DND-41 (cell line): ENCODE results near the gene PRRX2.

ENCODE experiments used
- ATAC-seq: fragments of 200-7000 bp; cut with Tn5 transposase; 3 replicates; pipeline ENCODE4 v1.9.1; 2021; ENCODE audit warnings: low read depth; ENCODE audit not compliant: insufficient read depth
- DNase-seq: peaks from one replicate; pipeline ENCODE4 v3.0.0-alpha.2; 2020
- H2AFZ ChIP-seq: 2 replicates; pipeline ENCODE4 v1.6.0; 2012; ENCODE audit warnings: low read depth, low read length
- H3K27ac ChIP-seq: 2 replicates; pipeline ENCODE4 v1.5.1; 2012; ENCODE audit warnings: low read length, inconsistent platforms
- H3K27me3 ChIP-seq: fragments of 200-600 bp; sonication (generic); 2 replicates; pipeline ENCODE4 v1.6.0; 2012; ENCODE audit warnings: low read length, mild to moderate bottlenecking, inconsistent platforms; ENCODE audit not compliant: insufficient read depth, poor library complexity
- H3K36me3 ChIP-seq: 2 replicates; pipeline ENCODE4 v1.5.1; 2012; ENCODE audit warnings: low read length, inconsistent platforms; ENCODE audit not compliant: insufficient read depth
- H3K4me1 ChIP-seq: 2 replicates; pipeline ENCODE4 v1.5.1; 2012; ENCODE audit warnings: mild to moderate bottlenecking, low read length; ENCODE audit not compliant: insufficient read depth
- H3K4me2 ChIP-seq: 2 replicates; pipeline ENCODE4 v1.6.0; 2012; ENCODE audit warnings: mild to moderate bottlenecking, moderate library complexity, low read length, inconsistent platforms; ENCODE audit not compliant: insufficient read depth
- H3K4me3 ChIP-seq, 2 experiments: fragments of 200-600 bp in 1 of 2; shearing (Covaris generic) in 1 of 2; 2 replicates each; pipeline ENCODE4 v1.5.1; 2012 to 2016; ENCODE audit warnings: inconsistent platforms in 2 of 2, low read length in 2 of 2, mild to moderate bottlenecking in 2 of 2, low read depth in 1 of 2, moderate library complexity in 1 of 2
- H3K79me2 ChIP-seq: 2 replicates; pipeline ENCODE4 v1.6.0; 2012; ENCODE audit warnings: low read length, inconsistent platforms; ENCODE audit not compliant: insufficient read depth
- H3K9ac ChIP-seq: 2 replicates; pipeline ENCODE4 v1.6.0; 2012; ENCODE audit warnings: low read depth, mild to moderate bottlenecking, inconsistent platforms, low read length, moderate library complexity
- H3K9me3 ChIP-seq: 2 replicates; pipeline ENCODE4 v1.5.1; 2012; ENCODE audit warnings: low read length, moderate library complexity, mild to moderate bottlenecking, inconsistent platforms; ENCODE audit not compliant: insufficient read depth, severe bottlenecking
- H4K20me1 ChIP-seq: 2 replicates; pipeline ENCODE4 v1.6.0; 2012; ENCODE audit warnings: low read length; ENCODE audit not compliant: insufficient read depth
- CTCF ChIP-seq: IDR thresholded peaks from 2 replicates; pipeline ENCODE4 v1.5.1; 2012; ENCODE audit warnings: borderline replicate concordance, low read length, moderate library complexity, mild to moderate bottlenecking; ENCODE audit not compliant: poor library complexity, severe bottlenecking; ENCODE audit errors: extremely low read depth
- EZH2 ChIP-seq: IDR thresholded peaks from 3 replicates; pipeline ENCODE4 v1.6.1; 2012; ENCODE audit warnings: borderline replicate concordance, low read depth, mild to moderate bottlenecking, moderate library complexity, low read length, inconsistent platforms; ENCODE audit not compliant: severe bottlenecking

PRRX2 gene

DNA sequence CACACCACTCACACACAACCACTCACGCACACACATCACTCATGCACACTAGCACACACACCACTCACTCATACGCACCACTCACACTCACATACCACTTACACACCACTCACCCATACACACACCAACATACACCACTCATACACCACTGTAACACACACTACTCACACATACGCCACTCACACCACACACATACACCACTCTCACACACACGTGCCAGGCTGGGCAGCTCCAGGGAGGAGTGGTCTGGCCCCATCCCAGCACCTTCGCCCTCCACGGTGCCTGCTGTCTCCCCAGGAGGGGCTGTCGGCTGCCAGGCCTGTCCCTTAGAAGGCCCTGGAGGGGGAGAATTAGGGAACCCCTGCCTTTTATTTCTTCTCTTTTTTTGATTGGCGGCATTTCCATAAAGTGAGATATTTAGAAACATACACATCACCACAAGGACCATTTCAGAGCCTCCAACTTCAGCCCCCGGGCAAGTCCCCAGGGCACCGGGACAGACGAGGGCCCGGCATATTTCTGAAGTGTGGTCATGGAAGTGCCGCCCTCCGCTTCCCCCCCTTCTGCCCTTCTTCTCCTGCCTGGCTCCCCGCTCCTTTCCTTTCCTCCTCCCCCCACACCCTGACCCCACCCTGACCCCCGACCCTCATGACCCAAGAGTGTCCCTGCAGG is 17.2 kb upstream of the PRRX2 start:
- Histone ChIP-seq H2AFZ (no peak overlapping the region), H3K27me3 (no peaks in the 10 kb centered on the region), H4K20me1 (no peaks in the 10 kb centered on the region), H3K4me2 (no peak overlapping the region), H3K4me1 (no peaks in the 10 kb centered on the region), H3K27ac (no peak overlapping the region), H3K9me3 (no peaks in the 10 kb centered on the region), H3K79me2 (no peaks in the 10 kb centered on the region), H3K4me3 (no peak overlapping the region), H3K9ac (no peak overlapping the region), H3K36me3 (no peaks in the 10 kb centered on the region)
- ATAC-seq (no peak), DNase-seq (no peak)
- no peak for TF ChIP-seq EZH2
- TF ChIP-seq CTCF, result no peak

- TF ChIP-seq EZH2 (no peak), CTCF (no peak)
- no peaks in the 10 kb centered on the region for H3K79me2 ChIP-seq
- no peak overlapping the region for H3K9ac ChIP-seq
- no peak overlapping the region for H2AFZ ChIP-seq
- no peak overlapping the region for H3K4me2 ChIP-seq
- no peak overlapping the region for H3K27ac ChIP-seq
- DNase-seq (no peak), ATAC-seq (no peak)
- no peaks in the 10 kb centered on the region for H4K20me1 ChIP-seq
- H3K4me3 ChIP-seq, result no peak overlapping the region
- H3K27me3 ChIP-seq, result no peaks in the 10 kb centered on the region
- no peaks in the 10 kb centered on the region for H3K36me3 ChIP-seq
- no peaks in the 10 kb centered on the region for H3K4me1 ChIP-seq
- H3K9me3 ChIP-seq, result no peaks in the 10 kb centered on the region
Measured at GRCh38 chr9:129648764-129649115, 16.7 kb upstream of the PRRX2 start.

DNA sequence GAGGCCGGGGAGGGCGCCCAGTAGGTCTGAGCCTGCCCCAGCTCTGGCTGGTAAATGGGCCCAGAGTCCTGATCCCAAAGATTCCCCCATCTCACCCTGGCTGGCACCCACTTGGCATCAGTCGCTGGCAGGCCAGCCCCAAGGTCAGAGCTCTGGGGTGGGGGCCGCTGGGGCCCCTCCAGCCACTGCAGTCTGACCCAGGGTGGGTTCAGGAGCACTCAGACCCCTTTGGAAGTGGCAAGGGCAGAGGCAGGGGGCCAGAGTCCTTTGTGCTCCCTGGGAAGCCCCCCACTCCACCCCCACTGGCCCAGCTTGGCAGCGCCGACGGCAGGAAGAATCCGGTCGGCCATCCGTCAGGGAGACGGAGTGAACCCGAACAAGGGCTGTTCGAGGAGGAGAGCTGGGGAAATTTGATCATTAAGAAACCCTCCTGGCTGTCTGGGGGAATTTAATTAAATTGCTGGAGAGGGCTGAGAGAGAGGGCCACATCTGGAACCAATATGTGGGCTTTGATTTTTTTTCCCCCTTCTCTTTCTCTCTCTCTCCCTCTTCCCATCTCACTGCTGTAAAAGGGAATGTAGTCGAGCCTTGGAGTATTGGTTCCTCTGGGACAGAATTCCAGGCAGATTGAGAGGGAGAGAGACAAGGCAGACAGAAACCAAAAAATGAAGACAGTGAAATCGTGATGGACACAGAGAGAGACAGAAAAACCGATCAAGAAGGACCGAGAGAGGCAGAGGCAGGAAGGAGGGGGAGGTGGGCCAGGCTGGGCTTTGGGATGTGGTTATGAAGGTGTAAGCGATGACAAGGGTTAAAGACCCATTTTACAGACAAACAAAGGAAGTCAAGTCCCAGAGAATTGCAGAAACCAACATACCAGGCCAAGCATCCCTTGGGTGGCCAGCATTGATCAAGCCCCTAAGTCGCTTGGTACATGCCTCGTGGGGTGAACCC is 15.4 kb upstream of the PRRX2 start:
- Histone ChIP-seq H3K4me3 (no peak overlapping the region), H3K4me1 (no peaks in the 10 kb centered on the region), H4K20me1 (no peaks in the 10 kb centered on the region), H3K4me2 (no peak overlapping the region), H3K36me3 (no peaks in the 10 kb centered on the region), H3K9me3 (no peaks in the 10 kb centered on the region), H3K9ac (no peak overlapping the region), H2AFZ (no peak overlapping the region), H3K79me2 (no peaks in the 10 kb centered on the region), H3K27ac (no peak overlapping the region), H3K27me3 (no peaks in the 10 kb centered on the region)
- DNase-seq (no peak), ATAC-seq (no peak)
- TF ChIP-seq EZH2 (no peak), CTCF (no peak)
